Measurements from ENCODE around the gene MC5R. TPM values are rescaled to one million over a fixed set of nuclear protein-coding genes. Genes with fewer than 3 reads are reported as not detected.
"Not testable (repeated sequence)": the region's sequence is repeated elsewhere in the genome, so short reads cannot be mapped to it uniquely, and the experiment has no call there.

The MC5R gene
- total RNA-seq, 1 donor from 2014 or later = 0.57 TPM

GRCh38 chr18:13849791-13850190 is 25.8 kb downstream of the MC5R start:
- Histone ChIP-seq H3K27me3 (ENCODE audit: insufficient read depth, low read length) (no peaks in the 10 kb centered on the region), H3K9me3 (ENCODE audit: insufficient read depth, low read depth, low read length) (peaks cover 7% of the 10 kb centered on the region), H3K79me2 (ENCODE audit: insufficient read depth, low read length) (no peaks in the 10 kb centered on the region), H3K9ac (ENCODE audit: low read length) (no peak overlapping the region), H3K4me2 (ENCODE audit: low read length) (no peak overlapping the region), H3K27ac (ENCODE audit: low read depth, low read length) (no peak overlapping the region), H4K20me1 (ENCODE audit: insufficient read depth, low read length) (no peaks in the 10 kb centered on the region), H3K36me3 (ENCODE audit: insufficient read depth, low read length) (no peaks in the 10 kb centered on the region), H3K4me3 (ENCODE audit: insufficient read depth, low read depth, low read length) (no peak overlapping the region), H3K4me1 (ENCODE audit: insufficient read depth, low read length) (no peaks in the 10 kb centered on the region), H2AFZ (ENCODE audit: low read depth, low read length) (no peak overlapping the region)
- Mint-ChIP-seq H3K36me3 (ENCODE audit: low read depth, unreplicated experiment) (no peaks in the 10 kb centered on the region), H3K4me1 (ENCODE audit: low read depth, unreplicated experiment) (no peaks in the 10 kb centered on the region), H3K9me3 (ENCODE audit: unreplicated experiment) (peaks cover 13% of the 10 kb centered on the region), H3K4me3 (ENCODE audit: unreplicated experiment) (no peak overlapping the region), H3K27ac (ENCODE audit: unreplicated experiment) (no peak overlapping the region), H3K27me3 (ENCODE audit: low read depth, unreplicated experiment) (peaks cover 2% of the 10 kb centered on the region)
- no peak for TF ChIP-seq EZH2 (IDR thresholded peaks at IDR 0.05; ENCODE audit: insufficient read depth, low read length)
- no peak for TF ChIP-seq CTCF (IDR thresholded peaks at IDR 0.05; ENCODE audit: insufficient read depth, low read depth, low read length)
- DNase-seq (ENCODE audit: low read depth) = no peak
- FAIRE-seq = no peak

- not testable (repeated sequence) for H2AFZ ChIP-seq (ENCODE audit: low read depth, low read length); H3K27me3 ChIP-seq (ENCODE audit: insufficient read depth, low read length); H3K27ac Mint-ChIP-seq (ENCODE audit: unreplicated experiment); H3K4me2 ChIP-seq (ENCODE audit: low read length); H3K79me2 ChIP-seq (ENCODE audit: insufficient read depth, low read length); H3K9ac ChIP-seq (ENCODE audit: low read length); H3K27ac ChIP-seq (ENCODE audit: low read depth, low read length); H3K4me3 ChIP-seq (ENCODE audit: insufficient read depth, low read depth, low read length); FAIRE-seq; H3K36me3 Mint-ChIP-seq (ENCODE audit: low read depth, unreplicated experiment); H4K20me1 ChIP-seq (ENCODE audit: insufficient read depth, low read length); H3K4me3 Mint-ChIP-seq (ENCODE audit: unreplicated experiment); H3K9me3 Mint-ChIP-seq (ENCODE audit: unreplicated experiment); H3K4me1 Mint-ChIP-seq (ENCODE audit: low read depth, unreplicated experiment); H3K9me3 ChIP-seq (ENCODE audit: insufficient read depth, low read depth, low read length); H3K4me1 ChIP-seq (ENCODE audit: insufficient read depth, low read length); DNase-seq (ENCODE audit: low read depth); H3K36me3 ChIP-seq (ENCODE audit: insufficient read depth, low read length)
- peaks cover 21% of the 10 kb centered on the region for H3K27me3 Mint-ChIP-seq (ENCODE audit: low read depth, unreplicated experiment)
These were observed 38.9 kb downstream of the MC5R start for GRCh38 chr18:13862898-13863297.

- no peaks in the 10 kb centered on the region for H3K9me3 Mint-ChIP-seq (ENCODE audit: unreplicated experiment)
- peaks cover 54% of the 10 kb centered on the region for H3K27me3 Mint-ChIP-seq (ENCODE audit: low read depth, unreplicated experiment)
- H3K4me1 Mint-ChIP-seq (ENCODE audit: low read depth, unreplicated experiment) = no peaks in the 10 kb centered on the region
- H3K36me3 Mint-ChIP-seq (ENCODE audit: low read depth, unreplicated experiment) = no peaks in the 10 kb centered on the region
- Histone ChIP-seq H3K27ac (ENCODE audit: low read depth, low read length) (no peak overlapping the region), H3K79me2 (ENCODE audit: insufficient read depth, low read length) (no peaks in the 10 kb centered on the region), H3K9ac (ENCODE audit: low read length) (no peak overlapping the region), H3K27me3 (ENCODE audit: insufficient read depth, low read length) (peaks cover 4% of the 10 kb centered on the region), H3K4me1 (ENCODE audit: insufficient read depth, low read length) (no peaks in the 10 kb centered on the region), H3K36me3 (ENCODE audit: insufficient read depth, low read length) (no peaks in the 10 kb centered on the region), H3K4me3 (ENCODE audit: insufficient read depth, low read depth, low read length) (peak overlapping the region; percentile 17), H3K9me3 (ENCODE audit: insufficient read depth, low read depth, low read length) (no peaks in the 10 kb centered on the region), H3K4me2 (ENCODE audit: low read length) (peak overlapping the region; percentile 64), H4K20me1 (ENCODE audit: insufficient read depth, low read length) (no peaks in the 10 kb centered on the region), H2AFZ (ENCODE audit: low read depth, low read length) (peak overlapping the region; percentile 41)
- H3K27ac Mint-ChIP-seq (ENCODE audit: unreplicated experiment) = no peak overlapping the region
- H3K4me3 Mint-ChIP-seq (ENCODE audit: unreplicated experiment) = no peak overlapping the region
- no peak for DNase-seq (ENCODE audit: low read depth)
- TF ChIP-seq CTCF (IDR thresholded peaks at IDR 0.05; ENCODE audit: insufficient read depth, low read depth, low read length) = no peak
- TF ChIP-seq EZH2 (IDR thresholded peaks at IDR 0.05; ENCODE audit: insufficient read depth, low read length) = no peak
- no peak for FAIRE-seq
These were observed 44.7 kb downstream of the MC5R start for GRCh38 chr18:13868501-13869271.

Measured in astrocyte (in vitro differentiated cells and primary cell).